HS-5 (cell line): ENCODE measurements around the gene RPS6KC1.
"Not testable (repeated sequence)": the region's sequence is repeated elsewhere in the genome, so short reads cannot be mapped to it uniquely, and the experiment has no call there.

Experiments used
- DNase-seq: peaks from one replicate; pipeline ENCODE4 v3.0.0-alpha.2; 2012; ENCODE audit warnings: low read depth

Gene RPS6KC1

GRCh38 chr1:213110349-213111300 is 59.6 kb downstream of the RPS6KC1 start:
- no peak for DNase-seq

DNA sequence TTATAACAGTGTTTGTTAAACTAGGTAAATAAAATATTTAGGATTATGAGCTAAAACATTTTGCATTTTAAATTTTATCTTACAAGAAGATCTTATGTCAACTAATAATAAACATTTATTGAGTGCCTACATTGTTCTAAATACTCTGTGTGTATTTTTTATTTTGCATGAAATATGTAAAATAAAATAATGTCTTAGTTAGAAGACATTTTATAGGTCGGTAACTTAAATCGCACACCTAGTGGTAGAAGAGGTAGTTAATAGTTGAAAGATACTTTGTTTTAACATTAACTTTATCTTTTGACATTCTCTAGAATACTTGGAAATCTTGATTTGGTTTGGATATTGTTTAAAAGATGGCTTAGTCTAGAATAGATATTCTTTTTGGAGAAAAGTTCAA is 60.5 kb downstream of the RPS6KC1 start:
- DNase-seq: no peak

- DNase-seq: not testable (repeated sequence)
These were observed 61.7 kb downstream of the RPS6KC1 start for GRCh38 chr1:213112723-213113122.

GRCh38 chr1:213117699-213118180 is 66.7 kb downstream of the RPS6KC1 start:
- not testable (repeated sequence) for DNase-seq

- DNase-seq: no peak
These were observed 68.8 kb downstream of the RPS6KC1 start for GRCh38 chr1:213119794-213120193.

DNA sequence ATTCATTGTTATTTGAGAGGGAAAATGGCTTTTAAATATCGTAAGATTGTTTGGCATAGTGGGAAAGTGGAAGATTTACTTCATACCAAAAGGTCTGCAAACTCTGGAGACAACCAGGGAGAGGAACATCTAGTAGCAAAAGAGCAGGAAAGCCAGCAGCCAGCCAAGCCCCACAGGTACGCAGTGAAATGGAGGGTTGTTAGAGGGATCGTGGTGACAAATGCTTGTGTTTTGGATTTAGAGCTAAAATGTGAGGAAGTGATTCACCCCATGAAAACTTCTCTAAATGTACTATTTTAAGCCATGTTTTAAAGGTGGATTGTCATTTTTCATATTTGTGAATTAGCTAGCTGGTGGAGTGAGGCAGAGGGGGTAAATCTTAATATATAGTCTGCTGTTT is 69.3 kb downstream of the RPS6KC1 start:
- no peak for DNase-seq

- no peak for DNase-seq
These were observed 69.9 kb downstream of the RPS6KC1 start for GRCh38 chr1:213120961-213121360.

DNA sequence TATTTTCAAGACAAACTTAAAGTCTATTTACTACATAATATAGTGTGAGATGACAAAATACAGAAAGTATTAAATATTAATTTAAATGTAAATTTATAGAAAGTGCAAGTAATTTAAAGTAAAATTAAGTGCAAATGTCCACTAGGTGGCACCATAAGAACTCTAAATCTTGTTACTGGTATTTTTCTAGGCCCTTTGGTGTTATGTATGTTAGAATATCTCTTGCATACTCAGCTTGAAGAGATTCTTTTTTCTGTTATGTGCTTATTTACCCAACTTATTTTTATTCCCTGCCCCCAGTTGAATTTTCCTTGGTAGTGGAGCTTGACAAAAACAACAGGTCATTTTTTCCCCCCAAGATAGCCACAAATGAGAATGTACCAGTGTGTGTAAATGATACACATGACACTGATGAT is 71.5 kb downstream of the RPS6KC1 start:
- no peak for DNase-seq

- no peak for DNase-seq
These were observed 72.0 kb downstream of the RPS6KC1 start for GRCh38 chr1:213123087-213123486.

DNA sequence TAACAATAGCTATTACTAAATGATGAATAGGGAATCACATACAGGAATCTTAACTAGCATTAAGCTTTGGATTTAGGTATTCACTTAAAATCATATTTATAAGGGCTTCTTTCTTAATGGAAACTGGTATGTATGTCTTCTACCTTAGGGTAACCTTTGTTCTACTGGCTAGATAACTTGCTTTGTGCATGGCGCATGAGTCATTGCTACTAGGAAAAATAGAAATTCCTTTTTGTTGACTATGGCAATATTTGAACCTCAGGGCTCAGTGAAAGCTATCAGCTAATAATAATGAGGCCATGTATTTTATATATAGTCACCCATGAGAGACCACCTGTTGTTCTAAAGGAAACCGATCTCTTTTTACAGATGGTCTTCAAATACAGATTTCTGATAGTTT is 72.5 kb downstream of the RPS6KC1 start:
- peak; percentile 40 for DNase-seq

DNA sequence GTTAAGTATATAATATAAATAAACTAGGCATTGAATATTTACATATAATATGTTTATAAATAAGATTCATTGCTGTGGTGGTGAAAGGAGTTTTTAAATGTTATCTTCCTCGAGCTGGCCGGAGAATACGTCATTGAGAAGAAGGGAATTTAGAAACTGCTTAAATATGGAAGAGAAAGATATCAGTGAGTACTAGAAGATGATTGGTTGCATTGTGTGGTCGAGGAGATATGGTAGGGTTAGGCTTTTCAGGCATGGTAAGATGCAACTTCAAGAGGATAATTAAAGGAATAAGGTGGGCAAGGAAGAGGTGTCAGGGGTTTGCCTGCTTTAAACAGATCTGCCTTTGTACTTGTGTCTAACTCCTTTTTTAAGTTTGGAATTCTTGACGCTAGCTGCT is 73.5 kb downstream of the RPS6KC1 start:
- DNase-seq: no peak

DNA sequence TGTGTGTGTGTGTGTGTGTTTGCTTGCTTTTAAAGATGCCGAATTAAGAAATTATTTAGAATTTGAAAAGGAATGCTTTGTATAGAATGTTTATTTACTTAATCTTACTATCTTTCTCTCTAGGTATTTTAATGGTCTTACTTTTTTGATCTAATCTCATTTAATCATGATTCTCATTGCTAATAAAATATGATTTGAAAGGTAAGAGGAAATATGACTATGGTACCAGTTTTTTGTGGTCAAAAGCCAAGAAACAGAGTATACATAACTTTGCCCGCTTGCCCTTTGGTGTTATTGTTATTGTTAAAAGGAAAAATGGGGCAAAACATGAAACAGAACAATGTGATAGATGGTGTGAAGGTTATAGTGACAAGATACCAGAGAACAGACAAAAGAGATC is 74.6 kb downstream of the RPS6KC1 start:
- DNase-seq: no peak

DNA sequence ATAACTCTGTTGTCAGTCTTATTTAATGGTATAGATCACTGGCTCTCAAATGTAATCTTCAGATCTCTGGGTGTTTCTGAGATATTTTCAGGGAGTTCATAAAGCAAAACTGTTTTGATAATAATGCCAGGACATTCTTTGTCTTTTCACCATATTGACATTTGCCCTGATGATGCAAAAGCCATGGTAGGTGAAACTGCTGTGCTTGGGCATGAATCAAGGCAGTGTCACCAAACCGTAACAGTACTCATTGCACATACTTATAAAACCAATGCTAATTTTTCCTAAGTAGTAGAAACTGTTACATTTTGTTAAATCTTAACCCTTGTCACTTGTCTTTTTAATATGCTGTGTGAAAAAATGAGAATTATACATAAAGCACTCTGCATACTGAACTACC is 76.0 kb downstream of the RPS6KC1 start:
- no peak for DNase-seq

- DNase-seq: no peak
These were observed 81.0 kb downstream of the RPS6KC1 start for GRCh38 chr1:213131851-213132655.

DNA sequence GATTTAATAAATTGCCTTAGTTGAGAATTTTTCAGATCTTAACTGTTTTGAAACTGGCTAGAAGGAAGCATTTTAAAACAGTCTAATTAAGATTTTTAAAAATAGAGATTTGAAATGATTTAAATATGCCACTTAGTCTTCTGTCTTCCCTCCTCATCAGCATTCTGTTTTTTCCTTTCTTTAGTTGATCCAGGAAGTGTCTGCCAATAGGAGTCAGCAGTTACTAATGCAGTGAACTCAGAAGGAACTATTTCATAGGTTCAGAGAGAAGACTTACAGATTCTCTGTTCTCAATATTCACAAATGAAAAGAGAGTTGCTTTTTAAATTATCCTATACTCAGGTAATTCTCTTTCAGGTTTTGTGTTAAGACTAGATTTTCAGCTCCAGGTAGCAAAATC is 84.5 kb downstream of the RPS6KC1 start:
- DNase-seq: no peak

- no peak for DNase-seq
These were observed 85.3 kb downstream of the RPS6KC1 start for GRCh38 chr1:213136190-213136917.

DNA sequence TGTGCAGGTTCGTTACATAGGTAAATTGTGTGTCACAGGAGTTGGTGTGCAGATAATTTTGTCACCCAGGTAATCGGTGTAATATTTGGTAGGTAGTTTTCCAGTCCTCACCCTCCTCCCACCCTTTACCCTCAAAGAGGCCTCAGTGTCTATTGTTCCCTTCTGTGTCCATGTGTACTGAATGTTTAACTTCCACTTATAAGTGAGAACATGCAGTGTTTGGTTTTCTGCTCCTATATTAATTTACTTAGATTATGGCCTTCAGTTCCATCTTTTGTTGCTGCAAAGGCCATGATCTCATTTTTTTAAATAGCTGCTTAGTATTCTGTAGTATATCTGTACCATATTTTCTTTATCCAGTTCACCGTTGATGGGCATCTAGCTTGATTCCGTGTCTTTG is 87.3 kb downstream of the RPS6KC1 start:
- no peak for DNase-seq

GRCh38 chr1:213138892-213139291 is 87.9 kb downstream of the RPS6KC1 start:
- no peak for DNase-seq

DNA sequence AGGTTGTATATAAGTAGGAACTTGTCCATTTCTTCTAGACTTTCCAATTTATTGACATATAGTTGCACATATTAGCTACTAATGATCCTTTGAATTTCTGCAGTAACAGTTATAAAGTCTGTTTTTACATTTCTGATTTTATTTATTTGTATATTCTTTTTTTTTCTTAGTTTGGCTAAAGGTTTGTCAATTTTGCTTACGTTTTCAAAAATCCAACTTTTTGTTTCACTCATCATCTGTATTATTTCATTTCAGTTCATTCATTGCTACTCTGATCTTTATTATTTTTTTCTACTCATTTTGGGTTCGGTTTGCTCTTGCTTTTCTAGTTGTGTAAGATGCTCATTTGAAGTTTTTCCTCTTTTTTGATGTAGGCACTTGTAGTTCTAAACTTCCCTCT is 97.9 kb downstream of the RPS6KC1 start:
- DNase-seq: no peak

GRCh38 chr1:213150090-213150489 is 99.0 kb downstream of the RPS6KC1 start:
- DNase-seq: not testable (repeated sequence)

- no peak for DNase-seq
These were observed 103.1 kb downstream of the RPS6KC1 start for GRCh38 chr1:213154056-213154685.

DNA sequence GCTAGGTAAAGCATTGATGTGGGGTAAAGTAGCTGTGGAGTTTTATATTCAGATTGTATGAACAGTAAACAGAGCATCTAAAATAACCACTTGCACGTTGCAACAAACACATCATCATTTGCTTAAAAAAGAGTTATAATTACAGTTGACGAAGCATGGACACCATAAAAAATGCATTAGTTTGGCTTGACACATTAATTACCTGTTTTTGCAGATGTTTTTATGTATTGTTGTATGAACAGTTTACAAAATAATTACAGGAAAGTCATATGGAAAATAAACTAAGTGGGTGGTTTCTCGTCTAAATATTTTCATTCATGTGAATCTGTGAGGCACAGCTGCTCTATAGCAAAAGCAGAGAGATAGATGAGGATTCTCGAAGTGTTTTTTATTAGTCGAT is 108.3 kb downstream of the RPS6KC1 start:
- DNase-seq: no peak
